ENCODE data around the gene SVIL. TPM values are rescaled to one million over a fixed set of nuclear protein-coding genes. Genes with fewer than 3 reads are reported as not detected.

SVIL gene
- total and polyA plus RNA-seq, 2 of the 13 experiments (the other 11 are each of a cell fraction or from before 2014, with no cell fraction given) = 3.9 to 12.1 TPM

DNA sequence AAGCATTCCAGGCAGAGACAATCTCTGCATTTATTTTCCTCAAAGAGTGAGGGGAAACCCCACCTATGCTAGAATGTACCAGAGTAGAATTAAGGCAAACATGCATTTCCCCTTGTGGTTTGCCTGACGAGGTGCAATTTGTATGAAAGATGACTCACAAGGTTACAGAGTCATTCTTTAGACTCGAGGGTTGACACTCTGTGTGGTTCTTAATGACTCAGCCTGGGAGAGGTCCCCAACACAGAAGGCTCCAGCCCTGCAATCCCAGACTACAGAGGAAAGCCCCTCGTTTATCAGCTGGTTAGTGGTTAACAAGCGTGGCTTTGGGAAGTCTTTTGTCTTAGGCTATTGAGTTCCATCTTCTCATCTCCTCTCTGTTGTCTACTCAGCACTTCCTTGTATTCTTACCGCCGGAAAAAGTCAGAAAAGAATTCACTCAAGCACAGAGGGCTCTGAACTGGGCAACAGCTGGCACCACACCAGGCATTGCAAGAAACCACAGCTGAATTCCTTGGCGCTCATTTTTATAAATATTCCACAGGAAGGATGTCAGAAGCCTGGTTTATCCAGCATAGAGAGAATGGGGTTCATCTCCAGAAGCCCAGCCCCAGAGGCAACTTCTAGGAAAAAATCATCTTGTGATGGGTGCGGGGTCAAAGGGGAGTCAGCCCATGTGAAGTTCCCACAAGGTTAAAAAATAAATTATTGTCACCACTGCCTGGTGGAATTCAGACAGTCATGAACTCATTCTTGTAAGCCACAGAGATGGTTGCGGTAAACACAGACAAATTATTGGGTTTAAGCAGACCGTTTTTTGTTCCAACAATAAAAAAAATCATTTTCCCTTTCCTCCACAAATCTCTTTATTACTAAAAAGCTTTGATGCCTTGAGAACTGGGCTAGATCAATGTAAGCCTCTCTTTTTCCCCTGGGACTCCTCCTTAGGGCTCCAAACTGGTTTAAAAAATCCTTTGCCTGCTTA is 24.5 kb upstream of the SVIL start (continued):
- TF ChIP-seq ZNF652 (CRISPR knock-in tag; IDR thresholded peaks at IDR 0.05; ENCODE audit: borderline replicate concordance, low read depth) = no peak
- TF ChIP-seq HMG20B (CRISPR knock-in tag; conservative IDR thresholded peaks at IDR 0.05) = 0 out of 2 replicates have a peak, but pooled peaks have one; percentile 44
- peak; percentile 18; the same call in 1 of the 2 replicates for TF ChIP-seq CEBPG (CRISPR knock-in tag; IDR thresholded peaks at IDR 0.05)
- TF ChIP-seq, protein P1, sequence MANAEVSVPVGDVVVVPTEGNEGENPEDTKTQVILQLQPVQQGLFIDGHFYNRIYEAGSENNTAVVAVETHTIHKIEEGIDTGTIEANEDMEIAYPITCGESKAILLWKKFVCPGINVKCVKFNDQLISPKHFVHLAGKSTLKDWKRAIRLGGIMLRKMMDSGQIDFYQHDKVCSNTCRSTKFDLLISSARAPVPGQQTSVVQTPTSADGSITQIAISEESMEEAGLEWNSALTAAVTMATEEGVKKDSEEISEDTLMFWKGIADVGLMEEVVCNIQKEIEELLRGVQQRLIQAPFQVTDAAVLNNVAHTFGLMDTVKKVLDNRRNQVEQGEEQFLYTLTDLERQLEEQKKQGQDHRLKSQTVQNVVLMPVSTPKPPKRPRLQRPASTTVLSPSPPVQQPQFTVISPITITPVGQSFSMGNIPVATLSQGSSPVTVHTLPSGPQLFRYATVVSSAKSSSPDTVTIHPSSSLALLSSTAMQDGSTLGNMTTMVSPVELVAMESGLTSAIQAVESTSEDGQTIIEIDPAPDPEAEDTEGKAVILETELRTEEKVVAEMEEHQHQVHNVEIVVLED (CRISPR knock-in tag; IDR thresholded peaks at IDR 0.05; ENCODE audit: borderline replicate concordance) = no peak
- TF ChIP-seq ELF3 (CRISPR knock-in tag; IDR thresholded peaks at IDR 0.05) = peak; percentile 41; the same call in 1 of the 2 replicates
- TF ChIP-seq, protein P2, sequence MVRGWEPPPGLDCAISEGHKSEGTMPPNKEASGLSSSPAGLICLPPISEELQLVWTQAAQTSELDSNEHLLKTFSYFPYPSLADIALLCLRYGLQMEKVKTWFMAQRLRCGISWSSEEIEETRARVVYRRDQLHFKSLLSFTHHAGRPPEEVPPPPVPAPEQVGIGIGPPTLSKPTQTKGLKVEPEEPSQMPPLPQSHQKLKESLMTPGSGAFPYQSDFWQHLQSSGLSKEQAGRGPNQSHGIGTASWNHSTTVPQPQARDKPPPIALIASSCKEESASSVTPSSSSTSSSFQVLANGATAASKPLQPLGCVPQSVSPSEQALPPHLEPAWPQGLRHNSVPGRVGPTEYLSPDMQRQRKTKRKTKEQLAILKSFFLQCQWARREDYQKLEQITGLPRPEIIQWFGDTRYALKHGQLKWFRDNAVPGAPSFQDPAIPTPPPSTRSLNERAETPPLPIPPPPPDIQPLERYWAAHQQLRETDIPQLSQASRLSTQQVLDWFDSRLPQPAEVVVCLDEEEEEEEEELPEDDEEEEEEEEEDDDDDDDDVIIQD (CRISPR knock-in tag; IDR thresholded peaks at IDR 0.05; ENCODE audit: low read depth) = peak; percentile 51; the same call in 1 of the 2 replicates
- no peak for TF ChIP-seq SOX13 (IDR thresholded peaks at IDR 0.05)
- peak in 1 of 2 experiments; percentile 67; a peak in 1 of 4 replicates for TF ChIP-seq SOX13 (CRISPR knock-in tag; conservative IDR thresholded peaks at IDR 0.05 in 1 of 2, IDR thresholded peaks at IDR 0.05 in 1 of 2)
- TF ChIP-seq RXRA (CRISPR knock-in tag; IDR thresholded peaks at IDR 0.05) = peak; percentile 19; the same call in 1 of the 2 replicates
- TF ChIP-seq, protein P3, sequence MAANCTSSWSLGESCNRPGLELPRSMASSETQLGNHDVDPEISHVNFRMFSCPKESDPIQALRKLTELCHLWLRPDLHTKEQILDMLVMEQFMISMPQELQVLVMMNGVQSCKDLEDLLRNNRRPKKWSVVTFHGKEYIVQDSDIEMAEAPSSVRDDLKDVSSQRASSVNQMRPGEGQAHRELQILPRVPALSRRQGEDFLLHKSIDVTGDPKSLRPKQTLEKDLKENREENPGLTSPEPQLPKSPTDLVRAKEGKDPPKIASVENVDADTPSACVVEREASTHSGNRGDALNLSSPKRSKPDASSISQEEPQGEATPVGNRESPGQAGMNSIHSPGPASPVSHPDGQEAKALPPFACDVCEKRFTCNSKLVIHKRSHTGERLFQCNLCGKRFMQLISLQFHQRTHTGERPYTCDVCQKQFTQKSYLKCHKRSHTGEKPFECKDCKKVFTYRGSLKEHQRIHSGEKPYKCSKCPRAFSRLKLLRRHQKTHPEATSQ (CRISPR knock-in tag; IDR thresholded peaks at IDR 0.05; ENCODE audit: borderline replicate concordance) = no peak
- TF ChIP-seq CREB1 (IDR thresholded peaks at IDR 0.05) = peak; percentile 40; the same call in 1 of the 2 replicates
- TF ChIP-seq CREB1 (CRISPR knock-in tag; IDR thresholded peaks at IDR 0.05) = no peak
- peak; percentile 81 for TF ChIP-seq XRCC5 (optimal IDR thresholded peaks at IDR 0.05; ENCODE audit: low read length)
- TF ChIP-seq ZNF660 (CRISPR knock-in tag; IDR thresholded peaks at IDR 0.05; ENCODE audit: borderline replicate concordance, low read depth) = no peak
- 0 out of 2 replicates have a peak, but pooled peaks have one; percentile 12 for TF ChIP-seq RXRB (CRISPR knock-in tag; IDR thresholded peaks at IDR 0.05; ENCODE audit: borderline replicate concordance)
- TF ChIP-seq HMG20A (CRISPR knock-in tag; IDR thresholded peaks at IDR 0.05; ENCODE audit: borderline replicate concordance) = 0 out of 2 replicates have a peak, but pooled peaks have one; percentile 78
- TF ChIP-seq FOXP1 (IDR thresholded peaks at IDR 0.05) = no peak
- peak; percentile 24; the same call in 1 of the 2 replicates for TF ChIP-seq FOXP1 (CRISPR knock-in tag; IDR thresholded peaks at IDR 0.05)
